Prostate gland (tissue), 2 donors: ENCODE measurements around the gene TEKT3.

Source experiments
- CTCF ChIP-seq, 4 experiments: fragments of 200-600 bp in 2 of 4; fragments of 450-650 bp in 2 of 4; sonication (generic) in 2 of 4; IDR thresholded peaks; 1 replicate in 3 of 4; 2 replicates in 1 of 4; pipeline ENCODE4 v1.5.1; 2016 to 2019; ENCODE audit warnings: antibody characterized with exemption in 4 of 4, mild to moderate bottlenecking in 2 of 4, moderate library complexity in 2 of 4
- POLR2A ChIP-seq: fragments of 450-650 bp; IDR thresholded peaks from one replicate; pipeline ENCODE4 v1.6.1; 2016; ENCODE audit warnings: antibody characterized with exemption, mild to moderate bottlenecking

GRCh38 chr17:15255713-15256454 is 85.5 kb downstream of the TEKT3 start:
- TF ChIP-seq POLR2A (no peak), CTCF (IDR thresholded peaks at IDR 0.05) (no peak)
